ENCODE results near the gene C4BPB.

Gene C4BPB

GRCh38 chr1:207054491-207054890 is 34.2 kb upstream of the C4BPB start:
- no peak for DNase-seq (ENCODE audit: low read depth)
- no peak for TF ChIP-seq CTCF (IDR thresholded peaks at IDR 0.05; ENCODE audit: low read length, missing control alignments)

GRCh38 chr1:207055386-207056001 is 33.2 kb upstream of the C4BPB start:
- H3K4me3 ChIP-seq (replicated peaks; ENCODE audit: low read depth, low read length): no peak overlapping the region
- no peak for DNase-seq (ENCODE audit: low read depth)
- no peak for TF ChIP-seq CTCF (IDR thresholded peaks at IDR 0.05; ENCODE audit: low read length, missing control alignments)

More at GRCh38 chr1:207054491-207054890, 34.2 kb upstream of the C4BPB start:
- no peak overlapping the region for H3K4me3 ChIP-seq (replicated peaks; ENCODE audit: low read depth, low read length)

DNA sequence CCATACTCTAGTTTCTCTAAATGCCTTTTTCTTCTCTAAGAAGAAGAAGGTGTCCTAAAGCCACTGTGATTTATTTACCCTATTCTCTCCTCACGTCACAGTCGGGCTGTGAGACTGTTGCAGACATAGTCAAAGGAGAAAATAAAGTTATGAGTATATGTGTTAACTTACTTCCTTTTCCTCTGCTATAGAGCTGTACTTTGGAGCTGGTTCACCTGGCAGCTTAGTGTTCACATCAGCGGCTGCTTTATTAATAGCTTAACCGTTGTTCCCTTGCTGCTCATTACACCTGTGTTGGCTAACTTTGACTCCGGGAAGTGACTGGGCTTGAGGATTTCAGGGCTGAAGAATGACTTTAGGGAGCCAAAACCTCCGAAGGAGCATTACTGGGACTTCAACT is 32.0 kb upstream of the C4BPB start:
- no peak for DNase-seq (ENCODE audit: low read depth)
- H3K4me3 ChIP-seq (replicated peaks; ENCODE audit: low read depth, low read length): no peak overlapping the region
- TF ChIP-seq CTCF (IDR thresholded peaks at IDR 0.05; ENCODE audit: low read length, missing control alignments): no peak

DNA sequence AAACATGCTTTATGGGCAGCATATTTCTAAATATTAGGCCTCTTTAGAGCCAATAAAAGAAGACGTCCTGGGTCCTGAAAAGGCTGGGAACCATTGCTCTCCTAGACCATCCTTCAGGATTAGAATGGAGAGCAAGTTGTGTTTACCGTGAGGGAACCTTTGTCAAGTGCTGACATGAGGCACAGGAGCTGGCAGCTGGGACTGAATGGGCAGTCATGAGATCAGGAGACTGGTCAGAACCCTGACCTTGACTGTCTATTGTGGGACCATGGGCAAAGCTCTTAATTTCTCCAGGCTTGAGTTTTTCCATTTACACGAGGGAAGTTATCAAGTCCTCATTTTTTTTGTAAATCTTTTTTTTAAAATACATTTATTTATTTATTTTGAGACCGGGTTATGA is 30.4 kb upstream of the C4BPB start:
- DNase-seq (ENCODE audit: low read depth): no peak
- TF ChIP-seq CTCF (IDR thresholded peaks at IDR 0.05; ENCODE audit: low read length, missing control alignments): no peak
- no peak overlapping the region for H3K4me3 ChIP-seq (replicated peaks; ENCODE audit: low read depth, low read length)

- no peak for DNase-seq (ENCODE audit: low read depth)
- H3K4me3 ChIP-seq (replicated peaks; ENCODE audit: low read depth, low read length): no peak overlapping the region
- TF ChIP-seq CTCF (IDR thresholded peaks at IDR 0.05; ENCODE audit: low read length, missing control alignments): no peak
These were observed 29.5 kb upstream of the C4BPB start for GRCh38 chr1:207058878-207059867.

GRCh38 chr1:207059881-207060280 is 28.8 kb upstream of the C4BPB start:
- H3K4me3 ChIP-seq (replicated peaks; ENCODE audit: low read depth, low read length): no peak overlapping the region
- no peak for TF ChIP-seq CTCF (IDR thresholded peaks at IDR 0.05; ENCODE audit: low read length, missing control alignments)

More at GRCh38 chr1:207059881-207060280, 28.8 kb upstream of the C4BPB start:
- DNase-seq (ENCODE audit: low read depth): no peak
